DND-41 (cell line): ENCODE results near the gene ZFAND6.

Experiments used
- EZH2 ChIP-seq: IDR thresholded peaks from 3 replicates; pipeline ENCODE4 v1.6.1; 2012; ENCODE audit warnings: borderline replicate concordance, low read depth, mild to moderate bottlenecking, moderate library complexity, low read length, inconsistent platforms; ENCODE audit not compliant: severe bottlenecking
- TF ChIP-seq, protein P1 (sequence below): IDR thresholded peaks from 2 replicates; pipeline ENCODE4 v1.5.1; 2012; ENCODE audit warnings: borderline replicate concordance, low read length, moderate library complexity, mild to moderate bottlenecking; ENCODE audit not compliant: poor library complexity, severe bottlenecking; ENCODE audit errors: extremely low read depth

DNA sequence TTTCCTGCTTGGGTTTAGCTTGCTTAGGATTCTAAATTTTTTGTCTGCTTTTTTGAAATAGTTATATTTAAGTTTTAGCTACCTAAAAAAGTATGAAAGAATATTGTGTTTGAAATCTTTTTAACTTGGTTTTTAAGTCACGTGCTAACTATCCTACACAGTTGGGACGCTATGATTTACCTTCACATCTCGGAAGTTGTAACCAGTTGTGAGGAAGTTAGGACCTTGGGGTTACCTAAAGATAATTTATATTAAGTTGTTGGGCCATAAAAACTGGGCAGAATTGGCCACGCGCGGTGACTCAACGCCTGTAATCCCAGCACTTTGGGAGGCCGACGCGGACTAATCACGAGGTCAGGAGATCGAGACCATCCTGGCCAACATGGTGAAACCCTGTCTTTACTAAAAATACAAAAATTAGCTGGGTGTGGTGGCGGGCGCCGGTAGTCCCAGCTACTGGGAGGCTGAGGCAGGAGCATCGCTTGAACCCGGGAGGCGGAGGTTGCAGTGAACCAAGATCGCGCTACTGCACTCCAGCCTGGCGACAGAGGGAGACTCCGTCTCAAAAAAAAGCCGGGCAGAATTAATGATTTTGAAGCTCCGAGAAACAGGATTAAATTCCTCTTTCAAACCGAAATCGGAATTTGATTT is 1.0 kb downstream of the ZFAND6 start:
- TF ChIP-seq, protein P1, sequence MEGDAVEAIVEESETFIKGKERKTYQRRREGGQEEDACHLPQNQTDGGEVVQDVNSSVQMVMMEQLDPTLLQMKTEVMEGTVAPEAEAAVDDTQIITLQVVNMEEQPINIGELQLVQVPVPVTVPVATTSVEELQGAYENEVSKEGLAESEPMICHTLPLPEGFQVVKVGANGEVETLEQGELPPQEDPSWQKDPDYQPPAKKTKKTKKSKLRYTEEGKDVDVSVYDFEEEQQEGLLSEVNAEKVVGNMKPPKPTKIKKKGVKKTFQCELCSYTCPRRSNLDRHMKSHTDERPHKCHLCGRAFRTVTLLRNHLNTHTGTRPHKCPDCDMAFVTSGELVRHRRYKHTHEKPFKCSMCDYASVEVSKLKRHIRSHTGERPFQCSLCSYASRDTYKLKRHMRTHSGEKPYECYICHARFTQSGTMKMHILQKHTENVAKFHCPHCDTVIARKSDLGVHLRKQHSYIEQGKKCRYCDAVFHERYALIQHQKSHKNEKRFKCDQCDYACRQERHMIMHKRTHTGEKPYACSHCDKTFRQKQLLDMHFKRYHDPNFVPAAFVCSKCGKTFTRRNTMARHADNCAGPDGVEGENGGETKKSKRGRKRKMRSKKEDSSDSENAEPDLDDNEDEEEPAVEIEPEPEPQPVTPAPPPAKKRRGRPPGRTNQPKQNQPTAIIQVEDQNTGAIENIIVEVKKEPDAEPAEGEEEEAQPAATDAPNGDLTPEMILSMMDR, result no peak
- TF ChIP-seq EZH2, result no peak
